ENCODE data around the gene MAP2K2.

The MAP2K2 gene

GRCh38 chr19:4061178-4061682 is 62.7 kb downstream of the MAP2K2 start:
- Histone ChIP-seq H3K4me3 (ENCODE audit: low read length in 2 of 2) (no peak overlapping the region), H3K18ac (ENCODE audit: low read length) (peak overlapping the region; percentile 52), H3K9me3 (replicated peaks in 1 of 2; ENCODE audit: control insufficient read depth in 2 of 2, insufficient read depth in 1 of 2, low read depth in 1 of 2, low read length in 2 of 2) (no peaks in the 10 kb centered on the region), H4K91ac (ENCODE audit: low read depth, low read length, poor library complexity) (no peak overlapping the region), H2BK120ac (ENCODE audit: low read depth, low read length) (no peak overlapping the region), H3K27me3 (ENCODE audit: control insufficient read depth in 3 of 3, insufficient read depth in 3 of 3, low read depth in 1 of 3, low read length in 3 of 3) (no peaks in the 10 kb centered on the region), H4K8ac (ENCODE audit: low read depth, low read length) (no peak overlapping the region), H2BK15ac (ENCODE audit: low read length) (no peak overlapping the region), H3K27ac (replicated peaks; ENCODE audit: low read length) (no peak overlapping the region), H3K4ac (ENCODE audit: low read length) (no peak overlapping the region), H2AK5ac (ENCODE audit: low read depth, low read length) (peak overlapping the region; percentile 61), H3K4me2 (ENCODE audit: insufficient read depth, low read length, poor library complexity, severe bottlenecking) (no peak overlapping the region), H2BK5ac (ENCODE audit: low read length) (no peak overlapping the region), H3K9ac (ENCODE audit: low read depth, low read length, poor library complexity) (no peak overlapping the region), H2AFZ (ENCODE audit: low read length) (no peak overlapping the region), H2BK12ac (ENCODE audit: low read length) (no peak overlapping the region), H3K36me3 (replicated peaks in 1 of 2; ENCODE audit: control insufficient read depth in 2 of 2, insufficient read depth in 2 of 2, low read length in 2 of 2) (peaks cover 2 to 6% of the 10 kb centered on the region in 2 donors), H3K4me1 (ENCODE audit: control insufficient read depth in 2 of 2, insufficient read depth in 1 of 2, low read depth in 1 of 2, low read length in 2 of 2) (peaks cover 11 to 12% of the 10 kb centered on the region in 2 donors), H3K79me1 (ENCODE audit: low read depth, low read length) (peaks cover 43% of the 10 kb centered on the region), H3K23ac (ENCODE audit: low read depth, low read length, poor library complexity) (peak overlapping the region; percentile 75), H3K14ac (ENCODE audit: low read length) (no peak overlapping the region)
- WGBS, 2 donors (ENCODE audit: extremely low coverage in 2 of 2, insufficient read length in 2 of 2, insufficient replicate concordance in 1 of 2): no CpG with 5 or more reads among the region's 23 CpGs
- no peak for DNase-seq (ENCODE audit: low spot score)

- no peak overlapping the region for H3K27ac ChIP-seq (replicated peaks; ENCODE audit: low read length)
- no peak overlapping the region for H2BK5ac ChIP-seq (ENCODE audit: low read length)
- WGBS, 2 donors (ENCODE audit: extremely low coverage in 2 of 2, insufficient read length in 2 of 2, insufficient replicate concordance in 1 of 2): no CpG with 5 or more reads among the region's 16 CpGs
- no peak for DNase-seq (ENCODE audit: low spot score)
- H3K4me3 ChIP-seq (ENCODE audit: low read length in 2 of 2): no peak overlapping the region
- peaks cover 3 to 6% of the 10 kb centered on the region in 2 donors for H3K36me3 ChIP-seq (replicated peaks in 1 of 2; ENCODE audit: control insufficient read depth in 2 of 2, insufficient read depth in 2 of 2, low read length in 2 of 2)
- no peak overlapping the region for H4K8ac ChIP-seq (ENCODE audit: low read depth, low read length)
- no peak overlapping the region for H3K4me2 ChIP-seq (ENCODE audit: insufficient read depth, low read length, poor library complexity, severe bottlenecking)
- H2AK5ac ChIP-seq (ENCODE audit: low read depth, low read length): no peak overlapping the region
- H2BK120ac ChIP-seq (ENCODE audit: low read depth, low read length): no peak overlapping the region
- H3K27me3 ChIP-seq (ENCODE audit: control insufficient read depth in 3 of 3, insufficient read depth in 3 of 3, low read depth in 1 of 3, low read length in 3 of 3): no peaks in the 10 kb centered on the region
- no peak overlapping the region for H2AFZ ChIP-seq (ENCODE audit: low read length)
- no peak overlapping the region for H3K14ac ChIP-seq (ENCODE audit: low read length)
- H3K79me1 ChIP-seq (ENCODE audit: low read depth, low read length): peaks cover 48% of the 10 kb centered on the region
- peak overlapping the region; percentile 52 for H3K18ac ChIP-seq (ENCODE audit: low read length)
- no peak overlapping the region for H3K4ac ChIP-seq (ENCODE audit: low read length)
- H3K9me3 ChIP-seq (replicated peaks in 1 of 2; ENCODE audit: control insufficient read depth in 2 of 2, insufficient read depth in 1 of 2, low read depth in 1 of 2, low read length in 2 of 2): peaks cover 0 to 2% of the 10 kb centered on the region in 2 donors
- no peak overlapping the region for H3K9ac ChIP-seq (ENCODE audit: low read depth, low read length, poor library complexity)
- H2BK12ac ChIP-seq (ENCODE audit: low read length): no peak overlapping the region
- H2BK15ac ChIP-seq (ENCODE audit: low read length): no peak overlapping the region
- peaks cover 11 to 12% of the 10 kb centered on the region in 2 donors for H3K4me1 ChIP-seq (ENCODE audit: control insufficient read depth in 2 of 2, insufficient read depth in 1 of 2, low read depth in 1 of 2, low read length in 2 of 2)
- peak overlapping the region; percentile 75 for H3K23ac ChIP-seq (ENCODE audit: low read depth, low read length, poor library complexity)
- H4K91ac ChIP-seq (ENCODE audit: low read depth, low read length, poor library complexity): no peak overlapping the region
Observed at GRCh38 chr19:4060621-4061177, 63.2 kb downstream of the MAP2K2 start.

- Histone ChIP-seq H2BK120ac (ENCODE audit: low read depth, low read length) (peak overlapping the region; percentile 47), H2BK12ac (ENCODE audit: low read length) (no peak overlapping the region), H3K27ac (replicated peaks; ENCODE audit: low read length) (no peak overlapping the region), H3K4me2 (ENCODE audit: insufficient read depth, low read length, poor library complexity, severe bottlenecking) (no peak overlapping the region), H2BK15ac (ENCODE audit: low read length) (no peak overlapping the region), H3K79me1 (ENCODE audit: low read depth, low read length) (peaks cover 48% of the 10 kb centered on the region), H3K27me3 (ENCODE audit: control insufficient read depth in 3 of 3, insufficient read depth in 3 of 3, low read depth in 1 of 3, low read length in 3 of 3) (no peaks in the 10 kb centered on the region), H3K4ac (ENCODE audit: low read length) (no peak overlapping the region), H4K8ac (ENCODE audit: low read depth, low read length) (no peak overlapping the region), H4K91ac (ENCODE audit: low read depth, low read length, poor library complexity) (no peak overlapping the region), H3K18ac (ENCODE audit: low read length) (peak overlapping the region; percentile 71), H3K14ac (ENCODE audit: low read length) (peak overlapping the region; percentile 56), H3K9me3 (replicated peaks in 1 of 2; ENCODE audit: control insufficient read depth in 2 of 2, insufficient read depth in 1 of 2, low read depth in 1 of 2, low read length in 2 of 2) (peaks cover 0 to 2% of the 10 kb centered on the region in 2 donors), H3K23ac (ENCODE audit: low read depth, low read length, poor library complexity) (peak overlapping the region; percentile 57), H3K36me3 (replicated peaks in 1 of 2; ENCODE audit: control insufficient read depth in 2 of 2, insufficient read depth in 2 of 2, low read length in 2 of 2) (peaks cover 6 to 9% of the 10 kb centered on the region in 2 donors), H2AFZ (ENCODE audit: low read length) (no peak overlapping the region), H3K4me3 (ENCODE audit: low read length in 2 of 2) (no peak overlapping the region), H3K4me1 (ENCODE audit: control insufficient read depth in 2 of 2, insufficient read depth in 1 of 2, low read depth in 1 of 2, low read length in 2 of 2) (peaks cover 11 to 12% of the 10 kb centered on the region in 2 donors), H2AK5ac (ENCODE audit: low read depth, low read length) (peak overlapping the region; percentile 61), H2BK5ac (ENCODE audit: low read length) (peak overlapping the region; percentile 48), H3K9ac (ENCODE audit: low read depth, low read length, poor library complexity) (no peak overlapping the region)
- WGBS, 2 donors (ENCODE audit: extremely low coverage in 2 of 2, insufficient read length in 2 of 2, insufficient replicate concordance in 1 of 2): no CpG with 5 or more reads among the region's 42 CpGs
- DNase-seq (ENCODE audit: low spot score): no peak
Observed at GRCh38 chr19:4059891-4060620, 63.9 kb downstream of the MAP2K2 start.

- Histone ChIP-seq H2BK5ac (ENCODE audit: low read length) (peak overlapping the region; percentile 48), H2BK12ac (ENCODE audit: low read length) (no peak overlapping the region), H4K91ac (ENCODE audit: low read depth, low read length, poor library complexity) (no peak overlapping the region), H3K9me3 (replicated peaks in 1 of 2; ENCODE audit: control insufficient read depth in 2 of 2, insufficient read depth in 1 of 2, low read depth in 1 of 2, low read length in 2 of 2) (peaks cover 0 to 2% of the 10 kb centered on the region in 2 donors), H3K36me3 (replicated peaks in 1 of 2; ENCODE audit: control insufficient read depth in 2 of 2, insufficient read depth in 2 of 2, low read length in 2 of 2) (peaks cover 10 to 14% of the 10 kb centered on the region in 2 donors), H3K4ac (ENCODE audit: low read length) (no peak overlapping the region), H3K4me2 (ENCODE audit: insufficient read depth, low read length, poor library complexity, severe bottlenecking) (no peak overlapping the region), H3K79me1 (ENCODE audit: low read depth, low read length) (peaks cover 48% of the 10 kb centered on the region), H3K27me3 (ENCODE audit: control insufficient read depth in 3 of 3, insufficient read depth in 3 of 3, low read depth in 1 of 3, low read length in 3 of 3) (no peaks in the 10 kb centered on the region), H3K18ac (ENCODE audit: low read length) (peak overlapping the region; percentile 71), H2AK5ac (ENCODE audit: low read depth, low read length) (peak overlapping the region; percentile 61), H3K27ac (replicated peaks; ENCODE audit: low read length) (no peak overlapping the region), H4K8ac (ENCODE audit: low read depth, low read length) (no peak overlapping the region), H3K4me1 (ENCODE audit: control insufficient read depth in 2 of 2, insufficient read depth in 1 of 2, low read depth in 1 of 2, low read length in 2 of 2) (peaks cover 10 to 12% of the 10 kb centered on the region in 2 donors), H3K23ac (ENCODE audit: low read depth, low read length, poor library complexity) (no peak overlapping the region), H3K14ac (ENCODE audit: low read length) (no peak overlapping the region), H2BK15ac (ENCODE audit: low read length) (no peak overlapping the region), H2BK120ac (ENCODE audit: low read depth, low read length) (peak overlapping the region; percentile 47), H3K4me3 (ENCODE audit: low read length in 2 of 2) (no peak overlapping the region), H3K9ac (ENCODE audit: low read depth, low read length, poor library complexity) (peak overlapping the region; percentile 63), H2AFZ (ENCODE audit: low read length) (no peak overlapping the region)
- no peak for DNase-seq (ENCODE audit: low spot score)
- WGBS, 2 donors (ENCODE audit: extremely low coverage in 2 of 2, insufficient read length in 2 of 2, insufficient replicate concordance in 1 of 2): no CpG with 5 or more reads among the region's 19 CpGs
Observed at GRCh38 chr19:4059453-4059871, 64.5 kb downstream of the MAP2K2 start.

Data from neuronal stem cell (in vitro differentiated cells).